Type B pancreatic cell (in vitro differentiated cells): ENCODE data around the gene RALGAPB. TPM values are rescaled to one million over a fixed set of nuclear protein-coding genes. Genes with fewer than 3 reads are reported as not detected.
"Not testable (repeated sequence)": the region's sequence is repeated elsewhere in the genome, so short reads cannot be mapped to it uniquely, and the experiment has no call there.

Experiments used
- DNase-seq: peaks from one replicate; pipeline ENCODE4 v3.0.0; 2021; ENCODE audit warnings: mixed read lengths; ENCODE audit not compliant: unreplicated experiment; ENCODE audit errors: extremely low spot score
- H3K27ac Mint-ChIP-seq: 2 replicates; pipeline ENCODE4 v1.8.0; 2021; ENCODE audit warnings: mild to moderate bottlenecking, mixed read lengths
- H3K27me3 Mint-ChIP-seq: 2 replicates; pipeline ENCODE4 v1.8.0; 2021; ENCODE audit warnings: mixed read lengths
- H3K36me3 Mint-ChIP-seq: 2 replicates; pipeline ENCODE4 v1.8.0; 2021; ENCODE audit warnings: mixed read lengths
- H3K4me1 Mint-ChIP-seq: one replicate; pipeline ENCODE4 v1.8.0; 2021; ENCODE audit warnings: mixed read lengths; ENCODE audit not compliant: unreplicated experiment
- H3K4me3 Mint-ChIP-seq: 2 replicates; pipeline ENCODE4 v1.8.0; 2021; ENCODE audit warnings: mild to moderate bottlenecking, mixed read lengths
- H3K9me3 Mint-ChIP-seq: 2 replicates; pipeline ENCODE4 v1.8.0; 2021; ENCODE audit warnings: mixed read lengths
- CTCF ChIP-seq: fragments of 200-600 bp; sonication (generic); conservative IDR thresholded peaks from 2 replicates; pipeline ENCODE4 v1.5.0; 2021; ENCODE audit warnings: antibody characterized with exemption, mild to moderate bottlenecking
- total RNA-seq: library from RNA; stranded (reverse); gene quantifications from 2 replicates; pipeline ENCODE4 v1.2.1, GENCODE V29; 2021; ENCODE audit warnings: low replicate concordance

RALGAPB gene
- total RNA-seq, 1 donor from 2014 or later: 38.2 TPM

DNA sequence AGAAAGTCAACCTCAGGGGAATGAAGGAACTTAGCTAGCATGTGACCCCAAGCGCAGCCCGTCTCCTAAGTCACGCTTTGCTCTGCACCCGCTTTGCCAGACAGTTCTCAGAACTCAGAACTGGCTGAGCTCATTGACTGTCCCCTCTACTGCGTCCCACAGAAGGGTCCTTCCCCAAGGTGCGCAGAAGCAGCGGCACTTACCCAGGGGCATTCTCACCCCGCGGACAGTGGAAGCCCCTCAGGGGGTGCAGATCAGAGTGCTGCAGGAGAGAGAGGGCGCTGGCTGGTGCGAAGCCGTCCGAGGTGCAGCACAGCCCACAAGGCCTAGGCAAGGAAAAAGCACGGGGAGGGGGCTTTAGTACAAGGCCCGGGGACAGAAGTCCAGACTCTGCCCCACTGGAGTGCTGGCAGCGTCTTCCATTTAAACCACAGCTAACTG is 38.3 kb upstream of the RALGAPB start:
- DNase-seq: no peak
- Mint-ChIP-seq H3K27ac (peak overlapping the region; percentile 94), H3K27me3 (peaks cover 7% of the 10 kb centered on the region), H3K4me1 (peaks cover 14% of the 10 kb centered on the region), H3K36me3 (peaks cover 36% of the 10 kb centered on the region), H3K4me3 (peak overlapping the region; percentile 98), H3K9me3 (no peaks in the 10 kb centered on the region)
- no peak for TF ChIP-seq CTCF

- Mint-ChIP-seq H3K9me3 (no peaks in the 10 kb centered on the region), H3K27ac (peak within 1 kb of the TSS; percentile 94), H3K27me3 (peaks cover 10% of the 10 kb centered on the region), H3K4me3 (peak within 1 kb of the TSS; percentile 98), H3K4me1 (peaks cover 14% of the 10 kb centered on the region), H3K36me3 (peaks cover 30% of the 10 kb centered on the region)
- peak; percentile 100 for TF ChIP-seq CTCF
- DNase-seq: peak; percentile 92
These were observed 37.7 kb upstream of the RALGAPB start, which contains the start of gene SNHG17 for GRCh38 chr20:38434770-38435554. Gene SNHG17, minus strand, starts transcription at chr20:38435328.

- Mint-ChIP-seq H3K4me3 (peak overlapping the region; percentile 98), H3K36me3 (peaks cover 29% of the 10 kb centered on the region), H3K27me3 (peaks cover 10% of the 10 kb centered on the region), H3K9me3 (no peaks in the 10 kb centered on the region), H3K4me1 (peaks cover 14% of the 10 kb centered on the region), H3K27ac (peak overlapping the region; percentile 94)
- TF ChIP-seq CTCF: peak; percentile 14
- no peak for DNase-seq
These were observed 37.1 kb upstream of the RALGAPB start for GRCh38 chr20:38435555-38435939.

GRCh38 chr20:38437796-38438195 is 34.8 kb upstream of the RALGAPB start:
- H3K27ac Mint-ChIP-seq: no peak overlapping the region
- H3K36me3 Mint-ChIP-seq: peaks cover 9% of the 10 kb centered on the region
- peaks cover 21% of the 10 kb centered on the region for H3K27me3 Mint-ChIP-seq
- no peaks in the 10 kb centered on the region for H3K9me3 Mint-ChIP-seq
- no peak for DNase-seq
- TF ChIP-seq CTCF: no peak
- no peak overlapping the region for H3K4me3 Mint-ChIP-seq
- H3K4me1 Mint-ChIP-seq: peaks cover 15% of the 10 kb centered on the region

DNA sequence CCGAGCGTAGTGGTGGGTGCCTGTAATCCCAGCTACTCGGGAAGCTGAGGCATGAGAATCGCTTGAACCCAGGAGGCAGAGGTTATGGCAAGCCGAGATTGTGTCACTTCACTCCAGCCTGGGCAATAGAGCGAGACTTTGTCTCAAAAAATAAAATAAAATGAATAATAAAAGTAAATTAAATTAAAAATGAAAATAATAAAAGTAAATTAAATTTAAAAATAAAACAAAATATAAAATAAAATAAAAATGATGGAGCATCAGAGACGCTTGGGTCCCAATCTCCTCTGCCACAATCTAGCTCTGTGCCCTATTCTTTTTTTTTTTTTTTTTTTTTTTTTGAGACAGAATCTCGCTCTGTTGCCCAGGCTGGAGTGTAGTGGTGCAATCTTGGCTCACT is 31.5 kb upstream of the RALGAPB start:
- DNase-seq, H3K4me1 Mint-ChIP-seq, H3K27ac Mint-ChIP-seq, H3K4me3 Mint-ChIP-seq, H3K36me3 Mint-ChIP-seq, H3K9me3 Mint-ChIP-seq: not testable (repeated sequence)
- peaks cover 23% of the 10 kb centered on the region for H3K27me3 Mint-ChIP-seq

GRCh38 chr20:38441916-38442315 is 30.7 kb upstream of the RALGAPB start:
- Mint-ChIP-seq H3K27ac (no peak overlapping the region), H3K36me3 (no peaks in the 10 kb centered on the region), H3K9me3 (no peaks in the 10 kb centered on the region), H3K4me3 (no peak overlapping the region), H3K27me3 (peaks cover 23% of the 10 kb centered on the region), H3K4me1 (peaks cover 11% of the 10 kb centered on the region)
- TF ChIP-seq CTCF: no peak
- DNase-seq: no peak
